Fibroblast of lung (primary cell): ENCODE measurements around the gene COL28A1.

ENCODE experiments used
- EZH2 ChIP-seq: IDR thresholded peaks from 2 replicates; pipeline ENCODE4 v1.5.1; 2012; ENCODE audit warnings: low read length, control low read depth, mild to moderate bottlenecking; ENCODE audit errors: missing control alignments
- TF ChIP-seq, protein P1 (sequence below), 2 donors: IDR thresholded peaks in 1 of 2; conservative IDR thresholded peaks in 1 of 2; 1 replicate in 1 of 2; 2 replicates in 1 of 2; pipeline ENCODE4 v1.5.1; 2011 to 2012; ENCODE audit warnings: low read length in 2 of 2, control low read depth in 1 of 2, inconsistent platforms in 1 of 2, low read depth in 1 of 2, mild to moderate bottlenecking in 1 of 2

DNA sequence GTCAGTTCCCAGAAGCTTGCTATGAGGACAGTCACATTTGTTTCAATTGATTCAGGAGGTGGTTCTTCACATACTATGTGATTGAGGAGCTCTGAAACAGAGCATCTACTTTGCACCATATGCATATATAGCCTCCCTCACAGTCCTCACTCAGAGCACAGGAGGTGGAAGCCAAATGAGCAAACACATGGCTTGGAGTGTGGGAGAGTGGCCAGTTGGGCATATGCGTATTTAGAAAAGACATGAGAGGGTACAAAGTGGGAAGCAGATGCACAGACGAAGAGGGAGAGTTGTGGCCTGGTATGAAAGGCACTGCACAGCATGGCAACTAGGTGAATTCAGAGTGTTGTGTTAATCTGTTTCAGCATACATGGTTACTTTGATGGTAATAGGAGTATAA lies 165.6 kb downstream of the COL28A1 start:
- TF ChIP-seq, protein P1, sequence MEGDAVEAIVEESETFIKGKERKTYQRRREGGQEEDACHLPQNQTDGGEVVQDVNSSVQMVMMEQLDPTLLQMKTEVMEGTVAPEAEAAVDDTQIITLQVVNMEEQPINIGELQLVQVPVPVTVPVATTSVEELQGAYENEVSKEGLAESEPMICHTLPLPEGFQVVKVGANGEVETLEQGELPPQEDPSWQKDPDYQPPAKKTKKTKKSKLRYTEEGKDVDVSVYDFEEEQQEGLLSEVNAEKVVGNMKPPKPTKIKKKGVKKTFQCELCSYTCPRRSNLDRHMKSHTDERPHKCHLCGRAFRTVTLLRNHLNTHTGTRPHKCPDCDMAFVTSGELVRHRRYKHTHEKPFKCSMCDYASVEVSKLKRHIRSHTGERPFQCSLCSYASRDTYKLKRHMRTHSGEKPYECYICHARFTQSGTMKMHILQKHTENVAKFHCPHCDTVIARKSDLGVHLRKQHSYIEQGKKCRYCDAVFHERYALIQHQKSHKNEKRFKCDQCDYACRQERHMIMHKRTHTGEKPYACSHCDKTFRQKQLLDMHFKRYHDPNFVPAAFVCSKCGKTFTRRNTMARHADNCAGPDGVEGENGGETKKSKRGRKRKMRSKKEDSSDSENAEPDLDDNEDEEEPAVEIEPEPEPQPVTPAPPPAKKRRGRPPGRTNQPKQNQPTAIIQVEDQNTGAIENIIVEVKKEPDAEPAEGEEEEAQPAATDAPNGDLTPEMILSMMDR (conservative IDR thresholded peaks at IDR 0.05 in 1 of 2, IDR thresholded peaks at IDR 0.05 in 1 of 2; ENCODE audit: low read depth in 1 of 2, low read length in 2 of 2), result no peak
- no peak for TF ChIP-seq EZH2
